ENCODE data around the gene PLCD1.
"Not testable (repeated sequence)": the region's sequence is repeated elsewhere in the genome, so short reads cannot be mapped to it uniquely, and the experiment has no call there.

Gene PLCD1

DNA sequence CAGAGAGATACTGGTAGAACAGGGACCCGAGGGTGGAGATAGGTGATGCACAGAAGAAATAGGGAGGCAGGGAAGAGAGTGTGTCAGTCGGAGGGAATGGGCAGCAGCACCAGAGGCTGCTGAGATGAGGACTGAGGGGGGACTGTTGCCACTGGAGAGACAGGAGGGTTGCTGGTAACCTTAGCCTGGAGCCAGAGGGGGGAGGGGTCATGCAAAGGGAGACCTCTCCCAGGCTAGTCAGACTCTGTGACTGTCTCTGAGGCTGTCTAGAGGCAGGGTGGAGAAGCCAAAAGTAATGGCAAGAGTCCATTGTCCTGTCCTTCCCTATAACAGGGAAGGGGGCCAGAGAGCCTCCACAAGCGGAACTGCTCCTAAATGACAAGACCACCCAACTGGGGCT is 7.5 kb upstream of the PLCD1 start:
- DNase-seq (ENCODE audit: low spot score), result no peak

DNA sequence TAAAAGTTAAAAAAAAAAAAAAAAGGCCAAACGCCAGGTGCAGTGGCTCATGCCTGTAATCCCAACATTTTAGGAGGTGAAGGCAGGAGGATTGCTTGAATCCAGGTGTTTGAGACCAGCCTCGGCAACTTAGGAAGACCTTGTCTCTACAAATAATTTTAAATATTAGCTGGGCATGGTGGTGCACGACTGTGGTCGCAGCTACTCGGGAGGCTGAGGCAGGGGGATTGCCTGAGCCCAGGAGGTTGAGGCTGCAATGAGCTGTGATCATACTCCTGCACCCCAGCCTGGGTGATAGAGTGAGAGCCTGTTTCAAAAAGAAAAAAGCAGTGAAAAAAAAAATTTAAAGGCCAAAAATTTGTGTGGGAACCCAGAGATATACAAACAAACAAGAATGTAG is 6.8 kb upstream of the PLCD1 start:
- no peak for DNase-seq (ENCODE audit: low spot score)

DNA sequence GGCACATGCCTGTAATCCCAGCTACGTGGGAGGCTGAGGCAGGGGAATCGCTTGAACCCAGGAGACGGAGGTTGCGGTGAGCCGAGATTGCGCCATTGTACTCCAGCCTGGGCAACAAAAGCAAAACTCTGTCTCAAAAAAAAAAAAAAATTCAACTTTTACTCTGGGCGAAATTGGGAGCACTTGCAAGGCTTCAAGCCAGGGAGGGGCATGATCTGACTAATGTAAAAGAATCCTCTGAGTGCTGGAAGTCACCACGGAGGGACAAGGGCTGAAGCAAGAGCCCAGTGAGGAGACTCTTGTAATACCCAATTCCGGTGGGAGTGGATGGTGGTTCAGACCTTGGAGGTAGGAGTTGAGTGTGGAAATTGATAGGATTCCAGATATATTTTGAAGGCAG is 4.9 kb upstream of the PLCD1 start:
- DNase-seq (ENCODE audit: low spot score), result not testable (repeated sequence)

DNA sequence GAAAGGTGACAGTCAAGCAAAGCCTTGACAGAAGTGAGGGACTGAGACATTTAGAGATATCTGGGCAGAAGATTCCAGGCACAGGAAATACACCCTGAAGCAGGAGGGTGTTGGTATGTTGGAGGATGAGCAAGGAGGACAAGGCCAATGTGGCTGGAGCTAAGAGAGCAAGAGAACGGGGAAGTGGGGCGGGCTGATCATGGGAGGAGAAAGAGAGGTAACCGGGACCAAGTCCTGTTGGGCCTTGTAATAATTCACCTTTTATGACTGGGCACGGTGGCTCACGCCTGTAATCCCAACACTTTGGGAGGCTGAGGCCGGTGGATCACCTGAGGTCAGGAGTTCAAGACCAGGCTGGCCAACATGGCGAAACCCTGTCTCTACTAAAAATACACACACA is 4.1 kb upstream of the PLCD1 start:
- DNase-seq (ENCODE audit: low spot score), result not testable (repeated sequence)

DNA sequence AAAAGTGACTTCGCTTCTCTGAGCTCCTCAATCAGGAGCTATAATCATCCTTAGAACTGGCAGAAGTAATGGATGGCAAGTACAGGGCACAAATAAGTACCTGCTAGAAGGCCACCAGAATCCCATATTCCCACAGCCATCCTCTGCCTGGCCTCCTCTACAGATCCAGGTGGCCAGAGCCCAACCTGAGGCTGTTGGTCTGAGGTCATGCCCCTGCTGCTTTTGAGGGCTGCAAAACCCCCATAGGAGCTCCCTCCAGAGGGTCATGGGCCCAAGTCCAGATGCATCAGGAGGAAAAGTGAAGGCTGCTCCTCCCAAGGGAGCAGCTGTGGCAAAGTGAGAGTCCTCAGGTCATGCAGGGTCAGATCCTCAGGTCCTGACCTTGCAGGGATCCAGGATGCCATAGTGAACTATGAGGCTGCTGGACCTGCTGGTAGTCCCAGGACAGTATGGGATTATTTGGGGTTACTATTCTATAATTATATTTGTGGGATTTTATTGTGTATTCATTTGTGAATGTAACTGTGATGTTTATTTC is 3.0 kb upstream of the PLCD1 start:
- no peak for DNase-seq (ENCODE audit: low spot score)

DNA sequence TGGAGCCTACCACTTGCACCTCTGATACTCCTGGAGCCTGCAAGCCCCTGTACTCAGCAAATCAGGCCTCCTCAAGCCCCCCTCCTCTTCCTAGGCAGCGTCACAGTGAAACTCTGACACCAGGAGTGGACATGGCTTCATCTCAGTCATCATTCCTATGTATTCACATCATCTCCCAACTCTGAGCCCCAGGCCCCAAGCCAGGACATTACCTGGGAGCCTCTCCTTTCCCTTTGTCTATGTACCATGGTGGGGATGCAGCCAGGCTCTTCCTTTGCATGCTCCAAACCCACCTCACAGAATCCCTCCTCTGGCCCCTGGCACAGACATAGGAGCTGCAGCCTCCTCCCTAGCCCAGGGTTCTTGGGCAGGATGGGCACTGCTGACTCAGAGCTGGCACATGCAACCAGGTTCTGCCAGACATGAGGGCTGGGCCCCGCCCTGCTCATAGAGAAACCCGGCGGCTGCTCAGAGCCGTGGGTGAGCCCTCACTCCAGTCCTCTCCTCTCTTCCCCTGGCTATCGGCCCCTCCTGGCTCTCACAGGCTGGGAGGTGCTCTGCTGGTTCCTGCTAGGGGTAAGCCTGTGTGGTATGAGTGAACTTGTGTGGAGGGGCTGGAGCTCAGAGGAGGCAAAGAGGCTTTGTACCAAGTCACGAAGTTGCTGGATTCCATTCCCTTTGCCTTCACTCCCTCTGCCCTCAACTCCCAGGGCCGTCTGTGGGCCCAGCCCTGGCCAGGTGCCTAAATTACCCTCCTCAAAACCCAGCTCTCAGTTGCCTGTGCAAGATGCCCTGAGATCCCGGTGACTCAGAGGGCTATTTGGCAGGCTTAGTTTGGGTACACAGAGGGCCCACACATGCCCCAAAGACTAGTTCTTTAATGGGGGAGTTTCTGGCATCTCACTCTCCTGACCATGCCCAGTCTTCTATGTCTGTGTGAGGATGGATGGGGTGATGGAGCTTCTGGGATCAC is 1.9 kb upstream of the PLCD1 start:
- no peak for DNase-seq (ENCODE audit: low spot score)

DNA sequence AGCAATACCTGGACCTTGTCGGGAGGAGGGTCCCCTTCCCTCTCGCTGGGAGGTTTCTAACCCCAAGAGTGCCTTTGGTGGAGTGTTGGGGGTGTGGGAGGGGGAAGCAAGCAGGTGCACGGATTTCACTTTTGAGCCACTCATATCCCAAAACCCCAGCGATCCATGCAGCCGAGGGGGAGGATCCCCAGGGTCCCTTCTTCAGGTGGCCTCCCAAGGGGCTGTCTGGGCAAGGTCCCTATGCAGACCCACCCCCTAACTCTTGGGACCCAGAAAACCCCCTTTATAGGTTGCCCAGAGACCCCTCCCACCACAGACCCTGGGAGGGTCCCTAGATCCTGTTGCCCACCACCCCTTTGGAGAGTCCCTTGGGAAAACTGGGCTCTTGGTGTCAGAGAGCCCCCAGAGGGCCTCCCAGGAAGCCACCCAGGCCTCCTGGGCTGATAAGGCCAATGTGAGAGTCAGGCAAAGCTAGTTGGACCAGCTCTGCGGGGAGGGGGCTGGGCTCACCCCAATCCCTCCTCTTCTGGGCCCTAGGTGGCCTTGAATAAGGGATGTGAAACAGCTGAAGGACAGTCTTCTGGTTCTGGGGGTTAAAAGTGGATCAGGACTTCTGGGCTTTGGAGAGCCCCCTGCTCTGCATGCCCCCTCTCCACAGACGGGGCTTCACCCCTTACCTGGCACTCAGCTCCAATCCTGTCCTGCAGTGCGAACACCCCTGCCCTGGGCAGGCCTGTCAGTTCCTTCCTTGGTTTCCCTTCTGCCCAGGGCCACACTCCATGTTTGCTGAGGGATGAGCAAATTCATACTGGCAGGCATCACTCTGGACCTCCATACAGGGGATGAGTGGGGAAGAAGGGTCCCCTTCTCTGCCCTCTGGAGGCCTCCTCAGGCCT is 932 bp upstream of the PLCD1 start:
- DNase-seq (ENCODE audit: low spot score), result no peak

DNA sequence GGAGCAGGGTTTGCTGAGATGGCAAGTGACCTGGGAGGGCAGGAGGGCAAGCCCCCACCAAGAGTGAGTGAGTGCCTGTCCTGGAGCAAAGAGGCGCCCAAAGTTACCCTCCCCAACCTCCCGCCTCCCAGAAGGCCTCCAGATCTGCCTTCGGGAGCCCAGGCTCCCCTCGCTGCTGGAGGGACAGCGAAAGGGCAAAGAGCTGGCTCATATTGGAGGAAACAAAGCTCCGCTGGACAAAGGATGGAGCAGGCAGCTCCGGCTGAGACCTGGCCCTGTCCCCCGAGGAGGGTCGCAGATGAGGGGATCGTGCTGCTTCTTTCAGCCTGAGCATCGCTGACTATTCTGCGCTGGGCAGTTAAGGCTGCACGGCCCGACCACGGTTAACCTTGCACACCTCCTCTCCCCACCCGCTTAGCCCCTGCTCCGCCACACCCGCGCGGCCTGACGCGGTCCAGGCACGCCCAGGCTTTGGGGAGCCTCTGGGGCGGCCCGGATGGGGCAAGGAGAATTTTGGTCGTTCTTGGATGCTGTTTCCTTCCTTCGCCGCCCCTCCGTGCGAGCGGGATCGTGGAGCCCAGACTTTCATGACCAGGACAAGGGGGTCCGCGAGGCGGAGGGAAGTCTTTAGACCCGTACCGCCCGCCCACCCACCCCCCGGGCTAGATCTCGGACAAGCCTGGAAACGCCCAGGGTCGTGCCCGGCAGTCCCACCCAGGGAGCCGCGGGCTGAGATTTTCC is 651 bp downstream of the PLCD1 start:
- no peak for DNase-seq (ENCODE audit: low spot score)

DNA sequence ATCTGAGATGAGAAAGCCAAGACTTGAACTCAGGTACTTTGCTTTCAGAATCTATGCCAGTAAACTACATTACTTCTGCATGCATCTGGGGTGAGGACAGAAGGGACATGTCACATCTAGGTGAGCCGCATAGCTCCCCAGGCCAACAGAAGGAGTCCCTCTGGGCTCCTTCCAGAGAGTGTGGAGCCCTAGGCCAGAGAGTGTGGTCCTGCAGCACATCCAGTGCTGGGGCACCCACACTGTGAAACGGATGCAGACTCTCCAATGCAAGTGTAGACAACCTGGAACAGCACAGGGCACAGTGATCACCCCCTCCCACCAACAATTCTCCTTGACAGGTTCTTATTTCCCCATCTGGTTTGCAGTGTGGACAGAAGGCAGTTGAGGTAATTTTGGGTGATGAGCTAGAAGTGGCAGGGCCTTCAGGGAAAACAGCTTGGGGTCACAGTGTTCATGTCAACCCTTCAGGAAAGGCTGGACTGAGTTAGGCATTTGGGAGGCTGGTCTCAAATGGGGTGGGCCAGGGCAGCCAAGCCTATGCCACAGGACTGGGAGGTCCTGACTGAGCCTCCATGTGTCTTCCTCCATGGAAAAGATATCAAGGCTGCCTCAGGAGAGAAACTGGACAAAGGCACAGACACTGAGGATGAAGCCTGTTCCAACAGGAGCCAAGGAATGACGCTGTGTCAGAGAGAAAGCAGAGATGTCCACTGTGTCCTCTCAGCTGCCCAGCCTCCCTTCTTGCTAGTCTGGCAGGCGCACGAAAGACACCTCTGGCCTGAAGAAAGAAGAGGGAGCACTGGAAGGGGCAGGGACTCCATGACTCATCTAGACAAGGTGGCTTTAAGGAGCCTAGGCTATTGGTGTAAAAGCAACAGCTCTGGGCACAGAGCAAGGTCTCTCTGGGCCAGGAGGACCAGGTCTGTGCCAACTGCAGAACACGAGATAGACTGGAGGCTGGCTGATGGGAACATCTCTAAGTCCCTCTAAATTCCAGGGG is 1.7 kb downstream of the PLCD1 start:
- no peak for DNase-seq (ENCODE audit: low spot score)

DNA sequence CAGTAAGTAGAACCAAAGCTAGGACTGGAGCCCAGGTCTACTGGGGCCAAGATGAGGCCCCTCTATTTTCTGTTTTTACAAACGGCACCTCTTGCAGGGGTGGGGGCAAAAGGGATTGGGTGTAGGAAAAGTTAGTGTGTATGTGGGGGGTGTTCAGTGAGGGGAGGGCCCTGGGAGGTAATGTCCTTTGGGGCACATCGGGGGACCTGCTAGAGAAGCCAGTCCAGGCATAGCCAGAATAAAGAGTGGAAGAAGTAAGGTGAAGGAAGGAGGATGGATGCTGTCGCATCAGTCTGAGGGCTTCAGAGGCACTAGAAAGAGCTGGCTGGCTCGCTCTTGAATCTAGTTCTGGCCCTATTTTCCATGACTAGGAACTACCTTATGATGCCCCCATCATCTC is 2.6 kb downstream of the PLCD1 start:
- no peak for DNase-seq (ENCODE audit: low spot score)

DNA sequence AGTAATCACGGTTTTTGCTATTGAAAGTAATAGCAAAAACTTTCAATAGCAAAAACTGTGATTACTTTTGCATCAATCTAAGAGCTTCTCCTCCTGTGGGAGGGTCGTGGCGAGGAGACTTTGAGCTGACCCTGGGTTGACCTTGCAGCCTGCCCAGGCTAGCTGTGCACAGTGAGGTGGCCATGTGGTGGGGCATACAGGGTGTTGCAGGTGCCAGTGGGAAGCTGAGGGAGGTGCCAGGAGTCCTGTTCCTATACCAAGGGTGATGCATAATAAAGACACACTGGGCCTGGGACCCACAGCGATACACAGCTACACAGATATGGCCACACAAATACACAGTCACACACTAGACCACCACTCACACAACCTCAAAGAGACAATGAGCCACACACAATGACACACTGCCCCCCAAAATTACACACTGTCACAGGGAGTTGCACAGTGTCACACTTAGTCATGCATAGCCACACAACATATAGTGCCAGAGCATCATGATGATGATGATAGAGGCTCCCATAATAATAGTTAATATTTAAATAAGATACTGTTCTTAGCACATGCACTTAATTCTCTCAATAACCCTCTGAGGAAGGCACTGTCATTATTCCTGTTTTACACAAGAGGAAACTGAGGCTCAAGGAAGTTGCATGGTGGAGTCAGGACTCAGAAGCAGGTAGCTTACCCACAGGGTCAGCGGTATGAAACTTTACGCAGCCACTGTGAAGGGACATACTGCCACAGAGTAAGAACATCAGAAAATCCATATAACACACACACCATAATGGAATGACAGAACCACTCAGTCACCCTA is 6.3 kb downstream of the PLCD1 start:
- no peak for DNase-seq (ENCODE audit: low spot score)

DNA sequence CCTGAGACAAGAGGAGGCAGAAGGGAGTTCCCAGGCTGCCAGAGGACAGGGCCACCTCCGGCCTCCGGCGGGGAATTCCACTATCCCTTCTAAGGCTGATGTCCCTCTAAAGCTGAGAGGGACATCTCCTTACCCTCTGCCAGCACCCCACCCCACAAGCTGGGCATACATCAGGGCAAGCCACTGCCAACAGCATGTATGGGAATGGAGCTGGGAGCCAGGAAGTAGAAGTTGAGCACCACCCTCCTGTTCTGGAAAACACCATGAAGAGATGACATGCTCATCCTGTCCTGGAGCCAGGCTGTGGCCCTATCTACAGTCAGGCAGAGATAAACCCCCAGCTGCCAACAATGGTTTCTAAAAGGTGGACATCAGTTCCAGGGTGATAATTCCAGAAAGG is 7.1 kb downstream of the PLCD1 start:
- DNase-seq (ENCODE audit: low spot score), result no peak

DNA sequence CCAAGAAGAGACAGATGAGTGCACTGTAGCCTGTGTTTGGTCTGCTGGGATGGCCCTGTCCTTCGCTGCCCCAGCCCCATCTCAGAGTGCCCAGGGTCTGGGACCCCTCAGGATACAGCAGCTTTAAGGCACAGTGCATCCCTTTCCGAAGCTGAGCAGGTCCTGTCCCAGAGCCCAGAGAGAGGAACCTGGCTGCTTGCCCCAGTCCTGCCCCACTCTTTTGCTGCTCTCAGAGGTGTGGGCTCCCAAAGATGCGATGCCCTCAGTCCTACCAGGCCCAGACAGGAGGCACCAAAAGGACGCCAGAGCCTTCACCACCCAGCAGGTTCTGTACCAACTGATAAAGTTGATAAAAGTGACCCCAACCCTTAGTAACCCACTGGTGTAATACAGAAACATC is 8.2 kb downstream of the PLCD1 start:
- no peak for DNase-seq (ENCODE audit: low spot score)

DNA sequence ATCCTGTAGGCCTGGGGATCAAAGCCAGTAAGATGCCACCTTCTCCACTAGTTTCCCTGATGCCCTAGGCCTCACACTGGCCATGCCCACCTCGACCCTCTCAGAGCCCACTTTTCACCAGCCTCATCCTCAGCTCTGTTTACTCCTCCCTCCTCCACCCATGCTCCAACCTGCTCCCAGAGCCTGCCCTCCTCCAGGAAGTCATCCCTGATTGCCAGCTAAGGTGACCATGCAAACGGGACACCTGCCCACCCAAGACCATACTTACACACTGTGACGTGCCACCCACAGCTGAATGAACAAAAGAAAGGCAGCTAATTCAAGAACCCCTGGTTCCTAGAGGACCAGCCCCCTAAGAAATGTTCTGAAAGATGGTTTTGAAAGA is 9.1 kb downstream of the PLCD1 start:
- no peak for DNase-seq (ENCODE audit: low spot score)

DNA sequence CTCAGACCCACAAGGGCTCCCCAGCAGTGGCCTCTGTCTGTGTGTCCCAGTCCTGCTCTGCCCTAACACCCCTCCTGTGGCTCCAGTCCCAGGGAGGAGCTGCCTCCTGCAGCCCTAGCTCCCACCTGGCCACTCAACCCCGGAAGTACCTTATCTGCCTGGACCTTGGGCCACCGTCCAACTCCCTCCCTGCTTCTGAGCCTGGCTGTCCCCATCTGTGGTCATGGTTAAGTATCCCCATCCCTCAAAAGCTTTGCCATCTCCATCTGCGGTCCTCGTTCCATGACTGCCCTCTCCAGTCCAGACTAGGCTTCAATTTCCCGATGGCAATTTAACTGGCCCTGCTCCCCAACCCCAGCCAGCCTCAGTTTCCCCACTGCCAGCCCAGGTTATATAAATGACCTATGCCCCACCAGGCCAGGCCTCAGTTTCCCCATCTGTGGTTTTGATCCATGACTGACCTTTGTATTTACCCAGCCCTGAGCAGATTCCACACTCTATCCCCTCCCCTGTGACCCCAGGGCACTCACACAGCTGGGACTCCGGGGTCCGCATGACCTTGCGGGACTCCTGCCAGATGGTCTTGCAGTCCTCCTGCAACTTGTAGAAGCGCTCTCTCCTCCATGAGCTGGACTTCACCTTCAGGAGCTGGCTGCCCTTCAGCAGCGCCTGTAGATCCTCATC is 9.6 kb downstream of the PLCD1 start:
- DNase-seq (ENCODE audit: low spot score), result no peak

DNA sequence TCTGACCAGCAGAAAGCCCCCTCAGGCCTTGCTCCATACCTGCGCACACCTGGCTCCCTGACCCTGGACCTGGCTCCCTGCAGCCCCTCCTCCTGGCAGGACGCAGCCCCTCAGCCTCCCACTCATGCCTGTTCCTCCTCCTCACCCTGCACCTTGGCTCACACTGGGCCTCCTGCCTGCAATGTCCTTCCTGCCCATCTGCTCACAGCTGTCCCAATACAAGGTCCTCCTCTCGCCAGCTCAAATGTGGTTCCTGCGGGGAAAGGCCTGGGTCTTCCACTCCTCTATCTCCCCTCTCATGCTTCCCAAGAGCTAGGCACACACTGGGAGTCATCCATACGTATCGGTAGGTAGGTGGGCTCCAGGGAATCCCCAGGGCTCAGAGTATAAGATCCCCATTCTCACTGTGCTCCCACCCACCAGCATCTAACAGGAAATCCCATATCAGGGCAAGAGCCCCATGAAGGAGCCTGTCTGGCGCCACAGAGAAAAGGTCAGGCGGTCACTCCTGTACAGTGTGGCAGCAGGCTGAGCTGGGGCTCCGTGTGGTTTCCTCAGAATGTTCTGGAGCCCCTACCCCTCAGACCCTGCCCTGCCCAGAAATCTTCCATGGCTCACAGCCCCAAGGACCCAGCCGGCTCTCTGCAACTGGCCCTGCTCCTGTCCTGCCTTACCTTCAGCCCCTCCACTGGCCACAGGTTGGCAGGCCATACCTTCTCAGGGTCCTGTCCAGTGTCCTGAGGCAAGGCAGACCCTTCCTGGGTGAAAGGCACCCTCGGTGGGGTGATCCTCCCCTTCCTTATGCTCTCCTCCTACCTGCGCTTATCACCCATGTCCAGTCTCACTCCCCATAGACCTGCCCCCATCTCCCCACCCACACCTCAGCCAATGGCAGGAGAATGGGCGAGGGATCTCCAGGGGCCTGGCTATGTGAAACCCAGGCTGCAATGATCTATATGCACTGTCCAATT is 10.9 kb downstream of the PLCD1 start:
- DNase-seq (ENCODE audit: low spot score), result no peak

DNA sequence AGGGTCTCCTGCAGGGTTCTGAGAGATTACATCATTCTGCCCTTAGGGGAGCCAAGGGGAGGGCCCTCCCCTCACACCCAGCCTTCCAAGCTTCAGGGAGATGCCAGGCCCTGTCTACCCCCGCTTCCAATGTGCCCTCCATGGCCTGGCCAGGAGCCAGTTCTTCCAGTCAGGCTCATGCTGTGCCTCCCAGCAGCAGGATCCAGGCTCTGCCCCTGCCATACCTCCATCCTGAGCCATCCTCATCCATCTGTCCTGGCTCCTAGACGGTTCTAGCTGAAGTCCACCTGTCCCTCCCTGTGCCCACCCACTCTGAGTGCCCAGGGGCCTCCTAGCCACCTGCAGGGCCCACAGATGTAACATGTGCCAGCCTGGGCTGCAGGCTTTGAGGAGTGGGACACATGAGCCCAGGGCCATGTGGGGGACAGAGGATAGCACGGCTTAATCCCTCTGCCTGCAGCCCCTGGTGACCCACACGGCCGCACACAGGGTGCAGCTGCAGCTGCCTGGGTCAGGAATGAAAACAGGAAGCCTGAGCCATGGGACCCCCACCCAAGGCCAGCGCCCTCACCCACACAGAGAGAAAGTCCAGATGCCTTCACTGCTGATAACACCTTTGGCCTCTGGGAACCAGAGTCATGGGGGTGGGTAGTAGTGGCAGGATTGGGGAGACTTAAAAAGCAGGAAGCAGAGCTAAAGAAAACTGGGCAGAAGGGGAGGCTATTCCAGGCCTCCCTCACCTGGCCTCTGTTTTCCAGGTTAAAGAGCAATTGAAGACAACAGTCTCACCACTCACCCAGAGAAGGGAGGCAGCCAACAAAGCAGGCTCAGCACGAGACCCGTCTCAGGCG is 11.8 kb downstream of the PLCD1 start:
- DNase-seq (ENCODE audit: low spot score), result no peak
